OCI-LY3 (cell line): ENCODE data around the gene DAB1.

Experiments
- H2AFZ ChIP-seq: fragments of 200-600, 300-600 bp; shearing (Covaris generic); 2 replicates; pipeline ENCODE4 v1.6.0; 2014; ENCODE audit warnings: antibody characterized with exemption, low read depth, low read length
- H3K27ac ChIP-seq: fragments of 200-600, 300-600 bp; sonication (generic); 2 replicates; pipeline ENCODE4 v1.5.1; 2014; ENCODE audit warnings: mild to moderate bottlenecking, low read length, moderate library complexity, mixed read lengths
- H3K27me3 ChIP-seq: fragments of 200-600, 300-600 bp; sonication (generic); 2 replicates; pipeline ENCODE4 v1.6.1; 2014; ENCODE audit warnings: low read depth, low read length, mixed read lengths
- H3K36me3 ChIP-seq: fragments of 200-600, 300-600 bp; sonication (generic); replicated peaks from 2 replicates; pipeline ENCODE3; 2014; ENCODE audit warnings: low read depth, low read length, mixed read lengths
- H3K4me1 ChIP-seq: fragments of 300-600, 200-600 bp; sonication (generic); 2 replicates; pipeline ENCODE4 v1.6.1; 2014; ENCODE audit warnings: low read length, mixed read lengths
- H3K4me2 ChIP-seq: fragments of 200-600, 300-600 bp; sonication (generic); 2 replicates; pipeline ENCODE4 v1.6.1; 2014; ENCODE audit warnings: low read length, mixed read lengths
- H3K4me3 ChIP-seq: fragments of 300-600, 200-600 bp; sonication (generic); 2 replicates; pipeline ENCODE4 v1.5.1; 2014; ENCODE audit warnings: antibody characterized with exemption, mild to moderate bottlenecking, low read length, moderate library complexity
- H3K79me2 ChIP-seq: fragments of 300-600, 200-600 bp; shearing (Covaris generic); 2 replicates; pipeline ENCODE4 v1.6.1; 2014; ENCODE audit warnings: mild to moderate bottlenecking, low read length, mixed read lengths
- H3K9ac ChIP-seq: fragments of 300-600, 200-600 bp; shearing (Covaris generic); 2 replicates; pipeline ENCODE4 v1.6.0; 2014; ENCODE audit warnings: mild to moderate bottlenecking, low read length, moderate library complexity
- H3K9me3 ChIP-seq: fragments of 200-600, 300-600 bp; shearing (Covaris generic); 2 replicates; pipeline ENCODE4 v1.6.1; 2014; ENCODE audit warnings: low read length, mixed read lengths; ENCODE audit not compliant: insufficient read depth
- H4K20me1 ChIP-seq: fragments of 200-600, 300-600 bp; sonication (generic); 2 replicates; pipeline ENCODE4 v1.6.1; 2016; ENCODE audit warnings: low read length, mixed read lengths; ENCODE audit not compliant: insufficient read depth
- EZH2phosphoT487 ChIP-seq: fragments of 200-600 bp; shearing (Covaris generic); IDR thresholded peaks from 2 replicates; pipeline ENCODE4 v1.6.1; 2018; ENCODE audit warnings: antibody characterized with exemption, mixed run types, low read depth
- TF ChIP-seq, protein P1 (sequence below): fragments of 200-600, 300-600 bp; sonication (generic); IDR thresholded peaks from 2 replicates; pipeline ENCODE4 v1.5.1; 2014; ENCODE audit warnings: antibody characterized with exemption, low read length, low read depth

DAB1 gene

DNA sequence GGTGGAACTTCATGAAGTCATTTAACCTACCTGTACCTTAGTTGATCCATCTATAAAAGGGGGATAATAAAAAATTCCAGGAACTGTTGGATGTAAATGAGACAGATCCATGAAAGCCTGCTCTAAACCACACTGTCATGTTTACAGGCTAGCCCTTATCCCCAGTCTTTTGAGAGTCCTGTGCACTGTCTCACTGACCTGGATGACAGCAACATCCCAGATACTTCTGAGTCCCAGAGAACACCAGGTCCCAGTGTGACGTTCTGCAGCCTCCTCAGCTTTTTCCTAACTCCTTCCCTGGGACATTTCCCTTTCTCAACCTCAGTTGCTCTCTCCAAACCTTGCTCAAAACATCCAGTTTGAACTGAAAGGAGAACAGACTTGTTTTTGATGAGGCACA is 292.6 kb downstream of the DAB1 start:
- Histone ChIP-seq H3K9ac (no peak overlapping the region), H3K27me3 (peaks cover under 1% of the 10 kb centered on the region; the same call in 1 of the 2 replicates), H4K20me1 (no peaks in the 10 kb centered on the region), H3K36me3 (no peaks in the 10 kb centered on the region), H3K4me2 (no peak overlapping the region), H3K9me3 (no peaks in the 10 kb centered on the region), H3K4me3 (no peak overlapping the region), H2AFZ (no peak overlapping the region), H3K79me2 (no peaks in the 10 kb centered on the region), H3K4me1 (no peaks in the 10 kb centered on the region), H3K27ac (no peak overlapping the region)
- TF ChIP-seq EZH2phosphoT487, result no peak
- TF ChIP-seq, protein P1, sequence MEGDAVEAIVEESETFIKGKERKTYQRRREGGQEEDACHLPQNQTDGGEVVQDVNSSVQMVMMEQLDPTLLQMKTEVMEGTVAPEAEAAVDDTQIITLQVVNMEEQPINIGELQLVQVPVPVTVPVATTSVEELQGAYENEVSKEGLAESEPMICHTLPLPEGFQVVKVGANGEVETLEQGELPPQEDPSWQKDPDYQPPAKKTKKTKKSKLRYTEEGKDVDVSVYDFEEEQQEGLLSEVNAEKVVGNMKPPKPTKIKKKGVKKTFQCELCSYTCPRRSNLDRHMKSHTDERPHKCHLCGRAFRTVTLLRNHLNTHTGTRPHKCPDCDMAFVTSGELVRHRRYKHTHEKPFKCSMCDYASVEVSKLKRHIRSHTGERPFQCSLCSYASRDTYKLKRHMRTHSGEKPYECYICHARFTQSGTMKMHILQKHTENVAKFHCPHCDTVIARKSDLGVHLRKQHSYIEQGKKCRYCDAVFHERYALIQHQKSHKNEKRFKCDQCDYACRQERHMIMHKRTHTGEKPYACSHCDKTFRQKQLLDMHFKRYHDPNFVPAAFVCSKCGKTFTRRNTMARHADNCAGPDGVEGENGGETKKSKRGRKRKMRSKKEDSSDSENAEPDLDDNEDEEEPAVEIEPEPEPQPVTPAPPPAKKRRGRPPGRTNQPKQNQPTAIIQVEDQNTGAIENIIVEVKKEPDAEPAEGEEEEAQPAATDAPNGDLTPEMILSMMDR, result no peak

- Histone ChIP-seq H3K36me3 (no peaks in the 10 kb centered on the region), H3K9me3 (no peaks in the 10 kb centered on the region), H3K4me3 (no peak overlapping the region), H3K4me1 (peaks cover 8% of the 10 kb centered on the region), H4K20me1 (no peaks in the 10 kb centered on the region), H2AFZ (no peak overlapping the region), H3K27ac (no peak overlapping the region), H3K4me2 (no peak overlapping the region), H3K27me3 (peaks cover 5% of the 10 kb centered on the region; the same call in 1 of the 2 replicates), H3K79me2 (no peaks in the 10 kb centered on the region), H3K9ac (no peak overlapping the region)
- TF ChIP-seq, protein P1, result no peak
- TF ChIP-seq EZH2phosphoT487, result no peak
These were observed 294.0 kb downstream of the DAB1 start for GRCh38 chr1:57129865-57130264.

DNA sequence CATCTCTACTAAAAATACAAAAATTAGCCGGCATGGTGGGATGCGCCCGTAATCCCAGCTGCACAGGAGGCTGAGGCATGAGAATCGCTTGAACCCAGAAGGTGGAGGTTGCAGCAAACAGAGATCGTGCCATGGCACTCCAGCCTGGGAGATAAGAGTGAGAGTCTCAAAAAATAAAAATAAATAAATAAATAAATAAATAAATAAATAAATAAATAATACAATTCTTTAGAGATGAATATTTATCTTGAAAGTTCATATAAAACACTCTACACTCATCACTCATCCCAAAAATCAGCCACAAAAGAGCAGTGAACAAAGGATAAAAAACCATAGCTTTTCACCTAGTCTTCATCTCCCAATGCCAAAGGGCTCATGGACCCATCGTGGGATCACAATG is 295.9 kb downstream of the DAB1 start:
- H3K4me2 ChIP-seq, result no peak overlapping the region
- no peak overlapping the region for H3K9ac ChIP-seq
- no peak overlapping the region for H2AFZ ChIP-seq
- H3K9me3 ChIP-seq, result no peaks in the 10 kb centered on the region
- TF ChIP-seq EZH2phosphoT487, result no peak
- TF ChIP-seq, protein P1, result no peak
- H4K20me1 ChIP-seq, result no peaks in the 10 kb centered on the region
- H3K79me2 ChIP-seq, result no peaks in the 10 kb centered on the region
- H3K4me3 ChIP-seq, result no peak overlapping the region
- peaks cover 5% of the 10 kb centered on the region; the same call in 1 of the 2 replicates for H3K27me3 ChIP-seq
- peaks cover 15% of the 10 kb centered on the region for H3K4me1 ChIP-seq
- no peak overlapping the region for H3K27ac ChIP-seq
- no peaks in the 10 kb centered on the region for H3K36me3 ChIP-seq

DNA sequence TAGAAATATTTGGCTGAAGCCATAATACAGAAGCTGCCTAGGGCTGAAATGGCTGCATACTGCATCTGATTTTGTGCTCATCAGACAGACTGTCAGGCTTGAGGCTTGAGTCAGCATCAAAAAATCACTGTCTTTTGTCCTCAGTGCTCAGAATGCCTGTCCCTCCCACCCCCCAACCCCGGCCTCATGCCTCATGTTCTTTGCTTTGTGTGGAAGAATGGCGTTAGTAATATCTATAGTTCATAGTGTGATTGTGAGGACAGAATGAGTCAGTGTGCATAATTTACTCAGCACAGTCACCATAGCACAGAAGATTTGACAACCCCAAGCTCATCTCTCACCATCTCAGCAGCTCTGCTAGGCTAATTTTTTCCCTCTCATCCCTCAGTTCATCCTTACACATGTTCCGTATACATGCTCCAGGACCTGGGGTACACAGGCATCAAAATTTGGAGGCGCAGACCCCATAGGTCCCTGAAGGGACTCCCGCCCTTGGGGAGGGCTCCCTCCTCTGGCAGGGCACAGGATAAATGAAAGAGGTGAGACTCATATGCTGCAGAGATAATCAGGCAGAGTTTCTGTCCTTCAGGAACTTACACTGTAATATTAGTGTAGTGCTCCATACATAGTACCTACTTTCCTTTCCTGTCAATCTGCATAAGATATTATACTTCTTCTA is 299.0 kb downstream of the DAB1 start:
- H3K27ac ChIP-seq, result no peak overlapping the region
- H3K27me3 ChIP-seq, result peaks cover 5% of the 10 kb centered on the region; the same call in 1 of the 2 replicates
- H4K20me1 ChIP-seq, result no peaks in the 10 kb centered on the region
- no peaks in the 10 kb centered on the region for H3K9me3 ChIP-seq
- H3K9ac ChIP-seq, result no peak overlapping the region
- H3K36me3 ChIP-seq, result no peaks in the 10 kb centered on the region
- no peaks in the 10 kb centered on the region for H3K79me2 ChIP-seq
- TF ChIP-seq, protein P1, result peak; percentile 47
- TF ChIP-seq EZH2phosphoT487, result no peak
- no peak overlapping the region for H3K4me3 ChIP-seq
- H3K4me1 ChIP-seq, result peaks cover 15% of the 10 kb centered on the region
- H3K4me2 ChIP-seq, result peak overlapping the region; percentile 43
- no peak overlapping the region for H2AFZ ChIP-seq
